GM21576 (cell line): ENCODE measurements around the gene C1QC.

Experiments used
- ATAC-seq: cut with Tn5 transposase; IDR thresholded peaks from one replicate; pipeline ENCODE4 v1.9.1; 2021; ENCODE audit warnings: mild to moderate bottlenecking, moderate library complexity; ENCODE audit not compliant: unreplicated experiment

The C1QC gene

GRCh38 chr1:22676916-22677583 lies 33.6 kb downstream of the C1QC start:
- ATAC-seq = no peak

- no peak for ATAC-seq
Measured at GRCh38 chr1:22677931-22678896, 34.8 kb downstream of the C1QC start.

GRCh38 chr1:22680726-22681125 lies 37.3 kb downstream of the C1QC start:
- no peak for ATAC-seq

GRCh38 chr1:22681556-22682276 lies 38.3 kb downstream of the C1QC start:
- ATAC-seq = no peak

GRCh38 chr1:22683547-22683946 lies 40.1 kb downstream of the C1QC start:
- no peak for ATAC-seq

GRCh38 chr1:22685591-22686059 lies 42.2 kb downstream of the C1QC start:
- ATAC-seq = no peak

- no peak for ATAC-seq
Measured at GRCh38 chr1:22687191-22687590, 43.8 kb downstream of the C1QC start.

- no peak for ATAC-seq
Measured at GRCh38 chr1:22688466-22688865, 45.0 kb downstream of the C1QC start.

GRCh38 chr1:22689505-22689904 lies 46.1 kb downstream of the C1QC start:
- ATAC-seq = no peak

- no peak for ATAC-seq
Measured at GRCh38 chr1:22691031-22691753, 47.8 kb downstream of the C1QC start.

- ATAC-seq = no peak
Measured at GRCh38 chr1:22694172-22694571, 50.7 kb downstream of the C1QC start.

GRCh38 chr1:22696610-22697009 lies 53.2 kb downstream of the C1QC start:
- ATAC-seq = no peak
